A549 (cell line): ENCODE data around the gene TMC6.

Source experiments
- NPAS2 ChIP-seq: fragments of 250-450 bp; sonication (Bioruptor Pico); IDR thresholded peaks from 2 replicates; pipeline ENCODE4 v1.8.0; 2022; ENCODE audit warnings: mild to moderate bottlenecking, moderate library complexity, borderline replicate concordance
- POLR2A ChIP-seq: IDR thresholded peaks from 2 replicates; pipeline ENCODE4 v1.6.1; 2012; ENCODE audit warnings: mild to moderate bottlenecking, low read length
- TF ChIP-seq, protein P1 (sequence below): IDR thresholded peaks from 2 replicates; pipeline ENCODE4 v1.6.1; 2012

DNA sequence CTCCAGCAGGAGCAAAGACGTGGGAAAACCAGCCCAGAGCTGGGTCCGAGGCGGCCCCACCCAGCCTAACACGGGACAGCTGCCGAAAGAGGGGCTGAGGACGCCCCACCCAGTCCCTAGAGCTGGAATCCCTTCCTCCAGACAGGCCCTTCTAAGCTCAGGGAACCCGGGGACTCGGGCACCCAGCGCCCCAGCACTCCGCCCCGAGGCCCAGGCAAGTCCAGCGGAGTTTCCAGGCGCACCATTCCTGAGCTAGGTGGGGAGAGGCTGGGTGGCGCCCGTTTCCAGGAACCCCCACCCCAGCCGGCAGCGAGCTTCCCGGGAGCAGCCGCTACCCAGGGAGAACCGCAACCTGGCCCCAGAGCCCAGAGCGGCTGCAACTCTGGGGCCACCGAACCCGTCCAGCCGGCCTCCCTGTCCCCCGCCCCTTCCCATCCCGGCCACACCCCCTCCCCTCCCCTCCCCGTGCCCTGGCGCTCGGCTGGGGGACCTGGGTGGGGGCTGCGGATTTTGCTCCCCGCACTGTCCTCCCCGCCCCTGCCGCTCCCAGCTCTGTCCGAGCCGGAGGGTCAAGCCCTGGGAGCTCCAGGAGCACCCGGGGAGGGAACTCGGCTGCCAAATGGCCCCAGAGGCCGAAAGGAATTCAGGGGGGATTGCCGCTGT is 536 bp downstream of the TMC6 start:
- no peak for TF ChIP-seq NPAS2 (CRISPR knock-in tag)
- TF ChIP-seq, protein P1, sequence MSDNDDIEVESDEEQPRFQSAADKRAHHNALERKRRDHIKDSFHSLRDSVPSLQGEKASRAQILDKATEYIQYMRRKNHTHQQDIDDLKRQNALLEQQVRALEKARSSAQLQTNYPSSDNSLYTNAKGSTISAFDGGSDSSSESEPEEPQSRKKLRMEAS, result no peak
- no peak for TF ChIP-seq POLR2A
